SU-DHL-6 (cell line): Measurements from ENCODE around the gene UTP25.

ENCODE experiments used
- H2AFZ ChIP-seq: fragments of 200-600 bp; sonication (generic); 2 replicates; pipeline ENCODE4 v1.6.1; 2014; ENCODE audit warnings: low read depth, mild to moderate bottlenecking, moderate library complexity, mixed read lengths, antibody characterized with exemption, low read length; ENCODE audit not compliant: severe bottlenecking
- H3F3A ChIP-seq: fragments of 200-600 bp; shearing (Covaris generic); 2 replicates; pipeline ENCODE4 v1.6.0; 2016; ENCODE audit warnings: antibody characterized with exemption, mild to moderate bottlenecking; ENCODE audit not compliant: insufficient read depth
- H3K27ac ChIP-seq: fragments of 200-600 bp; sonication (generic); 2 replicates; pipeline ENCODE4 v1.5.1; 2016; ENCODE audit warnings: low read depth, mild to moderate bottlenecking, low read length, moderate library complexity, mixed read lengths
- H3K27me3 ChIP-seq: fragments of 200-600 bp; sonication (generic), shearing (Covaris generic); 2 replicates; pipeline ENCODE4 v1.6.0; 2014; ENCODE audit warnings: mild to moderate bottlenecking, low read length
- H3K36me3 ChIP-seq: fragments of 200-600 bp; sonication (generic); 2 replicates; pipeline ENCODE4 v1.6.1; 2014; ENCODE audit warnings: mild to moderate bottlenecking, low read length, mixed read lengths
- H3K4me2 ChIP-seq: fragments of 300-600, 200-600 bp; shearing (Covaris generic), sonication (generic); 2 replicates; pipeline ENCODE4 v1.6.0; 2014; ENCODE audit warnings: low read length, low read depth, mild to moderate bottlenecking; ENCODE audit not compliant: poor library complexity, severe bottlenecking
- H3K4me3 ChIP-seq: fragments of 200-600 bp; sonication (generic); 2 replicates; pipeline ENCODE4 v1.5.1; 2014; ENCODE audit warnings: antibody characterized with exemption, low read length, mild to moderate bottlenecking, mixed read lengths; ENCODE audit not compliant: insufficient read depth, poor library complexity, severe bottlenecking
- H3K79me2 ChIP-seq: fragments of 200-600 bp; sonication (generic); 2 replicates; pipeline ENCODE4 v1.6.1; 2014; ENCODE audit warnings: mild to moderate bottlenecking, low read length, moderate library complexity; ENCODE audit not compliant: insufficient read depth
- H3K9ac ChIP-seq: fragments of 200-600 bp; sonication (generic); 2 replicates; pipeline ENCODE4 v1.7.0; 2014; ENCODE audit warnings: mild to moderate bottlenecking, low read length
- H3K9me2 ChIP-seq: fragments of 200-600 bp; sonication (generic); replicated peaks from 2 replicates; pipeline ENCODE4 v1.6.1; 2014; ENCODE audit warnings: low read length; ENCODE audit not compliant: insufficient read depth
- H3K9me3 ChIP-seq: fragments of 200-600 bp; sonication (generic); 2 replicates; pipeline ENCODE4 v1.6.1; 2014; ENCODE audit warnings: low read length, mixed read lengths; ENCODE audit not compliant: insufficient read depth
- H4K20me1 ChIP-seq: fragments of 200-600 bp; sonication (generic); 2 replicates; pipeline ENCODE4 v1.6.1; 2014; ENCODE audit warnings: low read depth, mild to moderate bottlenecking, antibody characterized with exemption, low read length, moderate library complexity, mixed read lengths
- EZH2phosphoT487 ChIP-seq: fragments of 200-600 bp; sonication (generic), shearing (Covaris generic); conservative IDR thresholded peaks from 2 replicates; pipeline ENCODE4 v1.6.1; 2018; ENCODE audit warnings: mild to moderate bottlenecking, antibody characterized with exemption, low read length, moderate library complexity, mixed read lengths
- TF ChIP-seq, protein P1 (sequence below): fragments of 200-600 bp; sonication (generic); IDR thresholded peaks from one replicate; pipeline ENCODE4 v1.5.1; 2017; ENCODE audit warnings: antibody characterized with exemption, mild to moderate bottlenecking, low read length, moderate library complexity; ENCODE audit not compliant: insufficient read depth, poor library complexity, severe bottlenecking

The UTP25 gene

GRCh38 chr1:209838537-209838936 is 10.8 kb downstream of the UTP25 start:
- H3K27ac ChIP-seq = no peak overlapping the region
- peaks cover 58% of the 10 kb centered on the region for H3K36me3 ChIP-seq
- H3K4me2 ChIP-seq = no peak overlapping the region
- H3K27me3 ChIP-seq = no peaks in the 10 kb centered on the region
- no peak overlapping the region for H2AFZ ChIP-seq
- no peaks in the 10 kb centered on the region for H3F3A ChIP-seq
- H3K9me3 ChIP-seq = no peaks in the 10 kb centered on the region
- no peak overlapping the region for H3K4me3 ChIP-seq
- no peaks in the 10 kb centered on the region for H3K79me2 ChIP-seq
- no peaks in the 10 kb centered on the region for H4K20me1 ChIP-seq
- no peaks in the 10 kb centered on the region for H3K9me2 ChIP-seq
- H3K9ac ChIP-seq = no peak overlapping the region
- TF ChIP-seq, protein P1, sequence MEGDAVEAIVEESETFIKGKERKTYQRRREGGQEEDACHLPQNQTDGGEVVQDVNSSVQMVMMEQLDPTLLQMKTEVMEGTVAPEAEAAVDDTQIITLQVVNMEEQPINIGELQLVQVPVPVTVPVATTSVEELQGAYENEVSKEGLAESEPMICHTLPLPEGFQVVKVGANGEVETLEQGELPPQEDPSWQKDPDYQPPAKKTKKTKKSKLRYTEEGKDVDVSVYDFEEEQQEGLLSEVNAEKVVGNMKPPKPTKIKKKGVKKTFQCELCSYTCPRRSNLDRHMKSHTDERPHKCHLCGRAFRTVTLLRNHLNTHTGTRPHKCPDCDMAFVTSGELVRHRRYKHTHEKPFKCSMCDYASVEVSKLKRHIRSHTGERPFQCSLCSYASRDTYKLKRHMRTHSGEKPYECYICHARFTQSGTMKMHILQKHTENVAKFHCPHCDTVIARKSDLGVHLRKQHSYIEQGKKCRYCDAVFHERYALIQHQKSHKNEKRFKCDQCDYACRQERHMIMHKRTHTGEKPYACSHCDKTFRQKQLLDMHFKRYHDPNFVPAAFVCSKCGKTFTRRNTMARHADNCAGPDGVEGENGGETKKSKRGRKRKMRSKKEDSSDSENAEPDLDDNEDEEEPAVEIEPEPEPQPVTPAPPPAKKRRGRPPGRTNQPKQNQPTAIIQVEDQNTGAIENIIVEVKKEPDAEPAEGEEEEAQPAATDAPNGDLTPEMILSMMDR = no peak
- no peak for TF ChIP-seq EZH2phosphoT487

DNA sequence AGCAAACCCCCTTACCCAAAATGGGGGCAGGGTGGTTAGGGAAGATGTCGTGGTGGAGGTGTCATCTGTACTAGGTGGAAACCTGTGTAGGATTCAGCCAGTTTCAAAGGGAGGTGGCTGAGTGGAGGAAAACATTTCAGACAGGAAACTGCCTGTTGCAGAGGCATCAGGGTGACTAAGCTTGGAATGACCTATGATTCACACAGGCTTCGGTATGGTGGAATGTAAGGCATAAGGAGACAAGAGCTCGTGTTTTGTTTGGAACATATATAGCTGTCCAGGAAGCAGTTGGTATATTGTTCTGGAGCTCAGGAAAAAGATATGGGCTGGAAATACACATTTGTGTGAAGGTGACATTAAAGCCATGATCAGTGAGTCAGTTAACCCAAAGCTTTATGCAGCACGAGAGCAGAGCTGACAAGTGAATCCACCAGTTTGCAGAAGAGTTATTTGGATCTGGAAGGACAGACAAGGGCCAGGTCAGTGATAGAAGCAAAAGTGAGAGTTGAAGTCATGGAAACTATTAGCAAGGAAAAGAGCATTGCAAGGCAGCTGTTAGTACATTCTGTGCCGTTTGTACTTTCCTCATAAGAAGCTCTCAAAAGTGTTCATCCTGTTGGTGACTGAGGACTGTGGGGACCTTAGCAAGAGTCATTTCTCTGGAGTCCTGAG is 12.2 kb downstream of the UTP25 start:
- Histone ChIP-seq H4K20me1 (no peaks in the 10 kb centered on the region), H3K36me3 (peaks cover 56% of the 10 kb centered on the region), H3K27ac (no peak overlapping the region), H3K9me2 (no peaks in the 10 kb centered on the region), H2AFZ (no peak overlapping the region), H3K4me3 (no peak overlapping the region), H3F3A (no peaks in the 10 kb centered on the region), H3K79me2 (no peaks in the 10 kb centered on the region), H3K4me2 (no peak overlapping the region), H3K9ac (no peak overlapping the region), H3K9me3 (no peaks in the 10 kb centered on the region), H3K27me3 (no peaks in the 10 kb centered on the region)
- TF ChIP-seq EZH2phosphoT487 = no peak
- TF ChIP-seq, protein P1 = no peak

DNA sequence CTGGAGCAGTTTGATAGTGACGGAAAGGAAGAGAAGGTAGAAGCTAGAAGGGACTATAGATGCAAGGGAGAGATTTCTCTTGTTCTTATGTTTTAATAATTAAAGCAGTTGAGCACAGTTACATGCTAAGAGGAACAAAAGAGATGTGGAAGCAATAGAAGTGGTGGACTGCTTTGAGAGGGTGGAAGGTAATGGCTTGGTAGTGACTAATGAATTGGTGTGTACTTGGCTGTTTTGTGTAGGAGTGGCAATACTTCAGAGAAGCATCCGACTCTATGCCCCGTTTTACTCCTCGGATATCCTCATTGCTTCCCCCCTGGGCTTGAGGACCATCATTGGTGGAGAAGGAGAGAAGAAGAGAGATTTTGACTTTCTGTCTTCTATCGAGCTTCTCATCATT is 12.8 kb downstream of the UTP25 start:
- Histone ChIP-seq H3K4me3 (no peak overlapping the region), H3K9me3 (no peaks in the 10 kb centered on the region), H2AFZ (no peak overlapping the region), H3K27me3 (no peaks in the 10 kb centered on the region), H4K20me1 (no peaks in the 10 kb centered on the region), H3K36me3 (peaks cover 52% of the 10 kb centered on the region), H3K9me2 (no peaks in the 10 kb centered on the region), H3K9ac (no peak overlapping the region), H3K79me2 (no peaks in the 10 kb centered on the region), H3K27ac (no peak overlapping the region), H3K4me2 (no peak overlapping the region), H3F3A (no peaks in the 10 kb centered on the region)
- TF ChIP-seq, protein P1 = no peak
- TF ChIP-seq EZH2phosphoT487 = no peak
